Effector memory CD4-positive, alpha-beta T cell (primary cell): ENCODE results near the gene ADH6.
"Not testable (repeated sequence)": the region's sequence is repeated elsewhere in the genome, so short reads cannot be mapped to it uniquely, and the experiment has no call there.

Experiments used
- DNase-seq, 3 donors: peaks; one replicate each; pipeline ENCODE4 v3.0.0-alpha.2; 2020
- H3K27ac ChIP-seq: 2 replicates; pipeline ENCODE4 v1.7.0; 2013; ENCODE audit warnings: mild to moderate bottlenecking, low read length, moderate library complexity; ENCODE audit not compliant: insufficient read depth, poor library complexity, severe bottlenecking
- H3K27me3 ChIP-seq: replicated peaks from 2 replicates; pipeline ENCODE4 v1.7.0; 2013; ENCODE audit warnings: mild to moderate bottlenecking, low read length; ENCODE audit not compliant: insufficient read depth, control insufficient read depth, poor library complexity, severe bottlenecking
- H3K36me3 ChIP-seq: 2 replicates; pipeline ENCODE4 v1.7.0; 2013; ENCODE audit warnings: mild to moderate bottlenecking, low read length, moderate library complexity; ENCODE audit not compliant: control insufficient read depth, insufficient read depth
- H3K4me1 ChIP-seq: 2 replicates; pipeline ENCODE4 v1.7.0; 2013; ENCODE audit warnings: low read length, mild to moderate bottlenecking; ENCODE audit not compliant: control insufficient read depth, insufficient read depth, poor library complexity, severe bottlenecking
- H3K4me3 ChIP-seq: 2 replicates; pipeline ENCODE4 v1.7.0; 2013; ENCODE audit warnings: low read length, low read depth, mild to moderate bottlenecking; ENCODE audit not compliant: insufficient read depth, poor library complexity, severe bottlenecking
- H3K9me3 ChIP-seq: 2 replicates; pipeline ENCODE4 v1.7.0; 2013; ENCODE audit warnings: mild to moderate bottlenecking, low read length, moderate library complexity; ENCODE audit not compliant: control insufficient read depth
- total RNA-seq, 3 donors: gene quantifications; one replicate each; lab custom pipeline; 2026; lab: John Stamatoyannopoulos, UW

The ADH6 gene
- 0 reads per million in 3 donors for total RNA-seq

DNA sequence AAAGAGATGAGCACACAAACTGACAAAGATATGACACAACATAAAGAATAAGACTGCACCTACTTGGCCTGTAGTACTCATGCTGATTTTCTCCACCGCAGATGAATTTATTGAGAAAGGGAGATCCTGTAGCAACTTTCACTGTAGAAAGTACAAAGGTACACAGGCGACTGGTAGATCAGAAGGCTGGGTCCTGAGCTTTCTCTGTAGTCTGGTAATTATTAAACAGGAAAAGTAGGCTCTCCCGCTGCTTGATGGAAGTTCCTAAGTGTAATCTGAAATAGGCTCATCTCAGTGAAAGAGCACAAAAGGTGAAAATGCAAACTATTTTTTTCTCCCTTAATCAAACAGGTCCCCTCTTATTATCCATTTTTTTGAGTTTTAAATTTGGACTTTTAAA lies at the start of gene ADH6:
Gene ADH6, minus strand, starts transcription at position 175 of the 400 bp plus-strand sequence. Its CDS starts 94 bp downstream, at position 81.
- Histone ChIP-seq H3K27ac (no peak within 1 kb of the TSS), H3K27me3 (no peaks in the 10 kb centered on the region)
- no peak for DNase-seq

DNA sequence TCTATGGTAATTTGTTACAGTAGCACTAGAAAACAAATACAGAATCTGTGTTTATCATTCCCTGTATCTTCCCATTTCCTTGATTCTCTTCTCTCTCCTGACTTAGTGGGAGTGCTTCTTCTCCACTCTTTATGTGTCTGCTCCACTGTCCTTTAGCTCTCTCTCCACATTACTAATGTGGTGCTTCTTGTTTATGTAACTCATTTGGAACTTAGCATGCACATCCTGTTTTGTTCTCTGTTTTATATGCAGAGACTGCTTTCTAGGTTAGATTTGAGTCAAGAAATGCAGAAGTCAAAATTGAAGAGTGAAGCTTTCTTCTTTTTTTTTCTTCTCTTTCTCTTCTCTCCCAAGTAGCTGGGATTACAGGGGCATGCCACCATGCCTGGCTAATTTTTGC lies 45.9 kb upstream of the ADH6 start:
- no peaks in the 10 kb centered on the region for H3K36me3 ChIP-seq
- no peaks in the 10 kb centered on the region for H3K9me3 ChIP-seq
- no peak overlapping the region for H3K27ac ChIP-seq
- no peak for DNase-seq
- H3K4me3 ChIP-seq, result no peak overlapping the region
- no peaks in the 10 kb centered on the region for H3K4me1 ChIP-seq
- no peaks in the 10 kb centered on the region for H3K27me3 ChIP-seq

More for the DNA sequence above, at the start of gene ADH6:
- Histone ChIP-seq H3K4me3 (no peak within 1 kb of the TSS), H3K9me3 (no peaks in the 10 kb centered on the region), H3K36me3 (no peaks in the 10 kb centered on the region), H3K4me1 (no peaks in the 10 kb centered on the region)

DNA sequence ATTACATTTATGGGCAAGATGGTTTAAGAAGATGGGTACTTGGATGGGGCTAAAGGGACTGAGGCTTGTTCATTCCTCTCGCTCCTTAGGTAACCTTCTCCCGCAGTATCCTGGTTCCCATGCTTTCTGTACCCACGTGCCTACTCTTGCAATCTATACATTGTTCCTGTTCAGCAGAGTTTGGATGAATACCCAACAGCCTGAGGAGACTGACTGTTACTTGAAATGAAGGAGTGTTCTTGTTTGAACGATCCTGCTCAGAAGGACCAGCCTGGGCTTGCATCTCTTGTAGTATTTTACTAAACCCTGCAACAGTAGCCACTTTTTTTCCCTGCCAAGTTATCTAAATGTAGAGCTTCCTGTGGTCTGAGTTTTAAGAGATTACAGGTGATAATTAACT lies 33.7 kb upstream of the ADH6 start:
- DNase-seq, result no peak
- H3K4me1 ChIP-seq, result no peaks in the 10 kb centered on the region
- no peak overlapping the region for H3K27ac ChIP-seq
- H3K27me3 ChIP-seq, result no peaks in the 10 kb centered on the region
- H3K4me3 ChIP-seq, result no peak overlapping the region
- H3K36me3 ChIP-seq, result no peaks in the 10 kb centered on the region
- no peaks in the 10 kb centered on the region for H3K9me3 ChIP-seq

DNA sequence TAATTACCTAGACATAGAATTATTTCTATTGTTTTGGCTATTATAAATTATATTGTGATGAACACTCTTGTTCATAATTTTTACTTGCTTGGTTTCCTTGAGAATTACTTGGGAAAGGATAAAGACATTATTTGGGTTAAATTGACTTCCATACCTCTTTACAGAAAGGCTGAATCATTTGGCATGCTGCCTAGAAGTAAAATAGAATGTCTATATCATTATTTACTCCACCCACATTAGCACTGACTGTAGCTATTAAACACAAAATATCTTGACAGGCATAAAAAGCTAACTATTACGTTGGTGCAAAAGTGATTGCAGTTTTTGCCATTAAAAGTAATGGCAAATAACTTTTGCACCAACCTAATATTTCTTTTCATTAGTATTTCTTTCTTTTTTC lies 29.7 kb upstream of the ADH6 start:
- DNase-seq, result no peak
- Histone ChIP-seq H3K4me3 (no peak overlapping the region), H3K27ac (no peak overlapping the region), H3K4me1 (no peaks in the 10 kb centered on the region), H3K36me3 (no peaks in the 10 kb centered on the region), H3K27me3 (no peaks in the 10 kb centered on the region), H3K9me3 (no peaks in the 10 kb centered on the region)

DNA sequence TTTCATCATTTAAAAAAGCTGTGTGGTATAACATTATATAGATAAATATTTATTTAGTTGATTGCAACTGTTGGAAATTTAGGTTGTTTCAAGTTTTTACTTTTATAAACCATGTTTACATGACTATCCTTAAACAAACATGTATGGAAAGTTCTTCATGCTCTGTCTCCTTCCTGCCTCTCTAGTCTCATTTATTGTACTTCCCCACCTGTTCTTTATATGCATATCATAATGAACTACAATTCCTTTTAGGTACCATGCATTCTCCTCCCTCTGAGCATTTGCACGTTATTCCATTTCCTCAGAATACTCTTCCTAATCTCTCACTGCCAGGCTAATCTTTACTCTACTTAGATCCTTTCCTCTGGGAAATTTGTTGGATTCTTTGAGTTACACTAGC lies 16.9 kb upstream of the ADH6 start:
- no peaks in the 10 kb centered on the region for H3K36me3 ChIP-seq
- DNase-seq, result no peak

DNA sequence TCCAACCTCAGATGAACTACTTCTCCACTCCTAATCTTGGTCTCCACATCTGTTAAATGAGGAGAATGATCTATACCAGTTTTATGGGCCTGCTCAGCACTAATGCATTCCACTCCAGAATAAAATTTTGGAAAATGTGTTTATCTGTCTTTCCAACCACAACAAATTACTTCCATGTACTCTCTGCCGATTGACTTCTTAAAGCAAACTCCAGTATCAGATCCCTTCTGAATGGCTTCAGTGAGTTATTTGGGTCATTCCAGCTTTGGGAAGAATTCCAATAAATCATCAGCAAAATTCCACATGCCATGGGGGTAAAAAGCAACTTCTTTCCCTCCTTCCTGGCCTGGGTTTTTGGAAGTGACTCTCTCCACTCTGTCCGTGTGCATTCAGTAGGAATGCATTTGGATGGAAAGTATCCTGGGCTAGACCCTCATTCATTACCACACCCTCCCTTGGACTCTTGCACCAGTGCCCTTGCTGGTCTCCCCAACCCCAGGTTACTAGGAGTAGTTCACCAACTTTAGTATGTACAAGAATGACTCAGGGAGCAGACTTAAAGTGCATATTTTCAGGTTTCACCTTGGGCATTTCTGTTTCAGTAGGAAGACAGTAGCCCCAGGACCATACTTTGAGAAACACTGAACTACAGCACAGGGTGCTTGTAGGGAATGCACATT lies 15.4 kb upstream of the ADH6 start:
- Histone ChIP-seq H3K36me3 (no peaks in the 10 kb centered on the region), H3K4me1 (no peaks in the 10 kb centered on the region), H3K4me3 (no peak overlapping the region), H3K27me3 (no peaks in the 10 kb centered on the region), H3K27ac (no peak overlapping the region), H3K9me3 (no peaks in the 10 kb centered on the region)
- DNase-seq, result no peak

More for the DNA sequence above, 16.9 kb upstream of the ADH6 start:
- Histone ChIP-seq H3K9me3 (no peaks in the 10 kb centered on the region), H3K27ac (no peak overlapping the region), H3K4me1 (no peaks in the 10 kb centered on the region), H3K4me3 (no peak overlapping the region), H3K27me3 (no peaks in the 10 kb centered on the region)

DNA sequence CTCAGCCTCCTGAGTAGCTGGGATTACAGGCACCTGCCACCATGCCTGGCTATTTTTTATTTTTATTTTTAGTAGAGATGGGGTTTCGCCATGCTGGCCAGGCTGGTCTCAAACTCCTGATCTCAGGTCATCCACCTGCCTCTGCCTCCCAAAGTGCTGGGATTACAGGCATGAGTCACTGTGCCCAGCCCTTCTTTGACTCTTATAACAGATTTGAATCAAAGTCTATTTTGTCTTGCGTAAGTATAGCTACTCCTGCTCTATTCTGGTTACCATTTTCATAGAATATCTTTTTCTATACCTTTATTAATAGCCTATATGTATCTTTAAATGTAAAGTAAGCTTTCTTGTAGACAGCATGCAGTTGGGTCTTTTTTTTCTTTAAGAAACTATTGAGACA lies 14.4 kb upstream of the ADH6 start:
- H3K4me3 ChIP-seq, H3K36me3 ChIP-seq, H3K27ac ChIP-seq, H3K9me3 ChIP-seq, H3K27me3 ChIP-seq, H3K4me1 ChIP-seq, DNase-seq: not testable (repeated sequence)

DNA sequence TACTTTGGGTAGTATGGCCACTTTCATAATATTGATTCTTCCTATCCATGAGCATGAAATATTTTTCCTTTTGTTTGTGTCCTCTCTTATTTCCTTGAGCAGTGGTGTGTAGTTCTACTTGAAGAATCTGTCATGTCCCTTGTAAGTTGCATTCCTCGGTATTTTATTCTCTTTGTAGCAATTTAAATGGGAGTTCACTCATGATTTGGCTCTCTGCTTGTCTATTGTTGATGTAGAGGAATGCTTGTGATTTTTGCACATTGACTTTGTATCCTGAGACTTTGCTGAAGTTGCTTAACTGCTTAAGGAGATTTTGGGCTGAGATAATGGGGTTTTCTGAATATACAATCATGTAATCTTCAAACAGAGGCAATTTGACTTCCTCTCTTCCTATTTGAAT lies 9.7 kb upstream of the ADH6 start:
- not testable (repeated sequence) for H3K27me3 ChIP-seq, H3K4me1 ChIP-seq, H3K9me3 ChIP-seq, DNase-seq, H3K27ac ChIP-seq, H3K36me3 ChIP-seq, H3K4me3 ChIP-seq

DNA sequence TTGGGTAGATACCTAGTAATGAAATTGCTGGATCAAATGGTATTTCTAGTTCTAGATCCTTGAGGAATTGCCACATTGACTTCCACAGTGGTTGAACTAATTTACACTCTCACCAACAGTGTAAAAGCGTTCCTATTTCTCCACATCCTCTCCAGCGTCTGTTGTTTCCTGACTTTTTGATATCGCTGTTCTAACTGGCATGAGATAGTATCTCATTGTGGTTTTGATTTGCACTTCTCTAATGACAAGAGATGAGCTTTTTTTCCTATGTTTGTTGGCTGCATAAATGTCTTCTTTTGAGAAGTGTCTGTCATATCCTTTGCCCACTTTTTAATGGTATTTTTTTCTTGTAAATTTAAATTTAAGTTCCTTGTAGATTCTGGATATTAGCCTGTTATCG lies 8.6 kb upstream of the ADH6 start:
- not testable (repeated sequence) for H3K27ac ChIP-seq, H3K27me3 ChIP-seq, H3K9me3 ChIP-seq, H3K4me1 ChIP-seq, H3K36me3 ChIP-seq, H3K4me3 ChIP-seq, DNase-seq

DNA sequence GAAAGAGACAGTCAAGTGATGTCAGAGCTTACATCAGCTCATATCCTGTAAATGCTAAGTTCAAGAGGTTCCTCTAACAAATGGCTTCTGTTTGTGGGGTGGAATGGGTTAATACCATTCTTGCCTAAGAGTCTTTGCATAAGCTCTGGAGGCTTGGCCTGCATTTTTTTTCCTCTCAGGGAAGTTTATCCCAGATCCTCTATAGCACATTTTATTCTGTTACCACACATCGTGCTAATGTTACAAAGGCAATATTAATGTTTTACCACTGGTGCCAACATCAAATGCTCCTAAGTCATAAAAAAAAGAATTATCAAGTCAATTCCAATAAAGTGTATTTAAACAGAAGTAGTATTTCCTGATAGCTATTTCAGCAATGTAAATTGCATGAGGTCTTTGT lies 2.9 kb upstream of the ADH6 start:
- H3K27me3 ChIP-seq, result no peaks in the 10 kb centered on the region
- no peaks in the 10 kb centered on the region for H3K4me1 ChIP-seq
- H3K4me3 ChIP-seq, result no peak overlapping the region
- no peaks in the 10 kb centered on the region for H3K36me3 ChIP-seq
- no peaks in the 10 kb centered on the region for H3K9me3 ChIP-seq
- no peak overlapping the region for H3K27ac ChIP-seq
- DNase-seq, result no peak
